NCI-H2227 (cell line): ENCODE results near the gene PCNX2.
A peak's percentile ranks its signal among the peaks of the same experiment; 100 is the strongest.
"Not testable (repeated sequence)": the region's sequence is repeated elsewhere in the genome, so short reads cannot be mapped to it uniquely, and the experiment has no call there.

ENCODE experiments used
- DNase-seq: peaks from one replicate; lab custom pipeline; 2025; ENCODE audit not compliant: unreplicated experiment; lab: John Stamatoyannopoulos, UW

PCNX2 gene

GRCh38 chr1:233024199-233024598, 271.3 kb downstream of the PCNX2 start:
- DNase-seq, result no peak

GRCh38 chr1:233022246-233022645, 273.3 kb downstream of the PCNX2 start:
- no peak for DNase-seq

GRCh38 chr1:233020426-233020825, 275.1 kb downstream of the PCNX2 start:
- no peak for DNase-seq

GRCh38 chr1:233019778-233020325, 275.7 kb downstream of the PCNX2 start:
- DNase-seq, result no peak

- no peak for DNase-seq
Observed at GRCh38 chr1:233019083-233019482, 276.4 kb downstream of the PCNX2 start.

- DNase-seq, result no peak
Observed at GRCh38 chr1:233016798-233017197, 278.7 kb downstream of the PCNX2 start.

GRCh38 chr1:233015965-233016364, 279.6 kb downstream of the PCNX2 start:
- no peak for DNase-seq

GRCh38 chr1:233012021-233012420, 283.5 kb downstream of the PCNX2 start:
- no peak for DNase-seq

- DNase-seq, result no peak
Observed at GRCh38 chr1:233010146-233010545, 285.4 kb downstream of the PCNX2 start.

GRCh38 chr1:233006541-233006973, 289.0 kb downstream of the PCNX2 start:
- DNase-seq, result no peak

- no peak for DNase-seq
Observed at GRCh38 chr1:233006108-233006507, 289.4 kb downstream of the PCNX2 start.

- no peak for DNase-seq
Observed at GRCh38 chr1:233005703-233006102, 289.8 kb downstream of the PCNX2 start.

- peak; percentile 12 for DNase-seq
Observed at GRCh38 chr1:233005156-233005555, 290.4 kb downstream of the PCNX2 start.

GRCh38 chr1:233004451-233004850, 291.1 kb downstream of the PCNX2 start:
- DNase-seq, result no peak

- DNase-seq, result not testable (repeated sequence)
Observed at GRCh38 chr1:233003638-233004037, 291.9 kb downstream of the PCNX2 start.

- no peak for DNase-seq
Observed at GRCh38 chr1:232999956-233000625, 295.4 kb downstream of the PCNX2 start.

- DNase-seq, result no peak
Observed at GRCh38 chr1:232998646-232999045, 296.9 kb downstream of the PCNX2 start.

- no peak for DNase-seq
Observed at GRCh38 chr1:232998138-232998537, 297.4 kb downstream of the PCNX2 start.

- no peak for DNase-seq
Observed at GRCh38 chr1:232996143-232996542, 299.4 kb downstream of the PCNX2 start.

GRCh38 chr1:232995189-232995588, 300.3 kb downstream of the PCNX2 start:
- DNase-seq, result no peak

GRCh38 chr1:232993555-232993954, 302.0 kb downstream of the PCNX2 start:
- no peak for DNase-seq

- DNase-seq, result no peak
Observed at GRCh38 chr1:232992227-232992626, 303.3 kb downstream of the PCNX2 start.

GRCh38 chr1:232991238-232991637, 304.3 kb downstream of the PCNX2 start:
- no peak for DNase-seq
